Progenitor cell of endocrine pancreas (in vitro differentiated cells): ENCODE results near the gene ZRANB2. TPM values are rescaled to one million over a fixed set of nuclear protein-coding genes. Genes with fewer than 3 reads are reported as not detected.

ENCODE experiments used
- DNase-seq: peaks from one replicate; pipeline ENCODE4 v3.0.0; 2021; ENCODE audit warnings: low spot score; ENCODE audit not compliant: unreplicated experiment
- H3K27ac Mint-ChIP-seq: 2 replicates; pipeline ENCODE4 v1.8.0; 2021; ENCODE audit warnings: mild to moderate bottlenecking, moderate library complexity, mixed read lengths
- H3K27me3 Mint-ChIP-seq: 2 replicates; pipeline ENCODE4 v1.8.0; 2021; ENCODE audit warnings: mixed read lengths
- H3K36me3 Mint-ChIP-seq: 2 replicates; pipeline ENCODE4 v1.8.0; 2022; ENCODE audit warnings: mixed read lengths; ENCODE audit not compliant: insufficient read depth
- H3K4me1 Mint-ChIP-seq: 2 replicates; pipeline ENCODE4 v1.8.0; 2021; ENCODE audit warnings: low read depth, mixed read lengths
- H3K4me3 Mint-ChIP-seq: 2 replicates; pipeline ENCODE4 v1.8.0; 2021; ENCODE audit warnings: low read depth, mild to moderate bottlenecking, moderate library complexity, mixed read lengths
- H3K9me3 Mint-ChIP-seq: 2 replicates; pipeline ENCODE4 v1.8.0; 2021; ENCODE audit warnings: low read depth, mixed read lengths
- CTCF ChIP-seq: fragments of 200-600 bp; sonication (generic); IDR thresholded peaks from one replicate; pipeline ENCODE4 v1.5.0; 2021; ENCODE audit warnings: antibody characterized with exemption, mild to moderate bottlenecking; ENCODE audit not compliant: unreplicated experiment
- total RNA-seq: library from RNA; stranded (reverse); gene quantifications from 2 replicates; pipeline ENCODE4 v1.2.1, GENCODE V29; 2021

ZRANB2 gene
- total RNA-seq, 1 donor from 2014 or later = 115 TPM

GRCh38 chr1:71071720-71072119, 9.1 kb downstream of the ZRANB2 start:
- no peaks in the 10 kb centered on the region for H3K27me3 Mint-ChIP-seq
- H3K4me1 Mint-ChIP-seq = no peaks in the 10 kb centered on the region
- H3K27ac Mint-ChIP-seq = no peak overlapping the region
- H3K36me3 Mint-ChIP-seq = peaks cover 37% of the 10 kb centered on the region
- no peak overlapping the region for H3K4me3 Mint-ChIP-seq
- DNase-seq = no peak
- no peak for TF ChIP-seq CTCF
- no peaks in the 10 kb centered on the region for H3K9me3 Mint-ChIP-seq

GRCh38 chr1:71068325-71069240, 12.3 kb downstream of the ZRANB2 start:
- TF ChIP-seq CTCF = no peak
- Mint-ChIP-seq H3K27me3 (no peaks in the 10 kb centered on the region), H3K4me3 (no peak overlapping the region), H3K9me3 (no peaks in the 10 kb centered on the region), H3K27ac (no peak overlapping the region), H3K4me1 (no peaks in the 10 kb centered on the region), H3K36me3 (peaks cover 37% of the 10 kb centered on the region)
- no peak for DNase-seq

GRCh38 chr1:71054791-71055190, 26.0 kb downstream of the ZRANB2 start:
- Mint-ChIP-seq H3K27me3 (peaks cover 14% of the 10 kb centered on the region), H3K4me1 (no peaks in the 10 kb centered on the region), H3K4me3 (no peak overlapping the region), H3K9me3 (no peaks in the 10 kb centered on the region), H3K36me3 (peaks cover 10% of the 10 kb centered on the region), H3K27ac (no peak overlapping the region)
- no peak for TF ChIP-seq CTCF
- DNase-seq = no peak

- TF ChIP-seq CTCF = no peak
- DNase-seq = no peak
- Mint-ChIP-seq H3K27ac (no peak overlapping the region), H3K4me1 (no peaks in the 10 kb centered on the region), H3K9me3 (no peaks in the 10 kb centered on the region), H3K36me3 (peaks cover 8% of the 10 kb centered on the region), H3K27me3 (peaks cover 16% of the 10 kb centered on the region), H3K4me3 (no peak overlapping the region)
Measured at GRCh38 chr1:71054281-71054731, 26.5 kb downstream of the ZRANB2 start.

- no peaks in the 10 kb centered on the region for H3K4me1 Mint-ChIP-seq
- no peak overlapping the region for H3K4me3 Mint-ChIP-seq
- DNase-seq = no peak
- no peaks in the 10 kb centered on the region for H3K9me3 Mint-ChIP-seq
- H3K27ac Mint-ChIP-seq = no peak overlapping the region
- peaks cover 5% of the 10 kb centered on the region for H3K36me3 Mint-ChIP-seq
- peaks cover 21% of the 10 kb centered on the region for H3K27me3 Mint-ChIP-seq
- no peak for TF ChIP-seq CTCF
Measured at GRCh38 chr1:71053758-71054157, 27.1 kb downstream of the ZRANB2 start.
